H1 (cell line): ENCODE results near the gene MAP1LC3A. TPM values are rescaled to one million over a fixed set of nuclear protein-coding genes. Genes with fewer than 3 reads are reported as not detected.

Experiments
- CTCF ChIA-PET: fragments of 300-600 bp; sonication (Branson Sonifier 250); formaldehyde crosslinking; loops from one replicate; lab custom pipeline; 2021; ENCODE audit not compliant: partially characterized antibody; lab: Charles Lee
- POLR2A ChIA-PET: fragments of 300-600 bp; sonication (Branson Sonifier 250); formaldehyde crosslinking; loops from one replicate; lab custom pipeline; 2021; ENCODE audit warnings: inconsistent platforms; ENCODE audit not compliant: partially characterized antibody; lab: Charles Lee
- DNase-seq, 2 experiments: peaks; one replicate each; pipeline versions ENCODE4 v3.0.0 to v3.0.0-alpha.2; 2010 to 2022; ENCODE audit warnings: low spot score in 2 of 2, low read depth in 1 of 2, mixed read lengths in 1 of 2
- FAIRE-seq: peaks from 2 replicates; lab custom pipeline; 2011; peaks lifted over from hg19 to GRCh38; lab: Jason Lieb, UNC
- H2AFZ ChIP-seq: 2 replicates; pipeline ENCODE4 v1.8.1; 2012; ENCODE audit warnings: low read length, inconsistent platforms
- H2AK5ac ChIP-seq: 2 replicates; pipeline ENCODE4 v1.6.1; 2013; ENCODE audit warnings: low read depth, low read length
- H2BK120ac ChIP-seq: replicated peaks from 2 replicates; pipeline ENCODE3; 2013; ENCODE audit warnings: low read depth, low read length, inconsistent platforms
- H2BK12ac ChIP-seq: 2 replicates; pipeline ENCODE4 v1.6.1; 2013; ENCODE audit warnings: low read depth, low read length
- H2BK15ac ChIP-seq: 2 replicates; pipeline ENCODE4 v1.6.1; 2013; ENCODE audit warnings: low read length
- H2BK20ac ChIP-seq: 2 replicates; pipeline ENCODE4 v1.6.1; 2013; ENCODE audit warnings: low read length
- H2BK5ac ChIP-seq: 2 replicates; pipeline ENCODE4 v1.6.1; 2013; ENCODE audit warnings: low read depth, low read length
- H3K14ac ChIP-seq: 2 replicates; pipeline ENCODE4 v1.6.1; 2013; ENCODE audit warnings: inconsistent platforms; ENCODE audit not compliant: insufficient read length
- H3K18ac ChIP-seq: 2 replicates; pipeline ENCODE4 v1.6.1; 2013; ENCODE audit warnings: low read length; ENCODE audit errors: extremely low read depth
- H3K23ac ChIP-seq: 2 replicates; pipeline ENCODE4 v1.6.1; 2013; ENCODE audit warnings: inconsistent platforms; ENCODE audit not compliant: insufficient read length
- H3K23me2 ChIP-seq: 2 replicates; pipeline ENCODE4 v1.6.1; 2013; ENCODE audit warnings: low read depth, low read length
- H3K27ac ChIP-seq: 2 replicates; pipeline ENCODE4 v1.6.1; 2011; ENCODE audit warnings: low read depth, low read length, inconsistent platforms
- H3K27me3 ChIP-seq, 4 experiments: replicated peaks in 1 of 4; 1 replicate in 1 of 4; 2 replicates in 3 of 4; pipeline versions ENCODE4 v1.6.1 to v1.8.1; 2011 to 2013; ENCODE audit warnings: low read length in 3 of 4, mild to moderate bottlenecking in 3 of 4, inconsistent platforms in 2 of 4, mixed read lengths in 2 of 4, moderate library complexity in 1 of 4; ENCODE audit not compliant: control insufficient read depth in 3 of 4, insufficient read depth in 3 of 4; ENCODE audit errors: extremely low read depth in 1 of 4
- H3K36me3 ChIP-seq, 4 experiments: 2 replicates each; pipeline versions ENCODE4 v1.6.1 to v1.8.1; 2011 to 2013; ENCODE audit warnings: mild to moderate bottlenecking in 4 of 4, low read length in 3 of 4, moderate library complexity in 2 of 4, control low read depth in 1 of 4, inconsistent platforms in 1 of 4; ENCODE audit not compliant: insufficient read depth in 4 of 4, control insufficient read depth in 2 of 4
- H3K4ac ChIP-seq: replicated peaks from 2 replicates; pipeline ENCODE3; 2013; ENCODE audit warnings: low read length, low read depth, mixed read lengths, inconsistent platforms; ENCODE audit not compliant: insufficient read length
- H3K4me1 ChIP-seq, 4 experiments: replicated peaks in 1 of 4; 1 replicate in 1 of 4; 2 replicates in 3 of 4; pipeline versions ENCODE4 v1.6.1 to v1.8.1; 2011 to 2013; ENCODE audit warnings: low read length in 3 of 4, inconsistent platforms in 2 of 4, mixed read lengths in 1 of 4; ENCODE audit not compliant: insufficient read depth in 4 of 4, control insufficient read depth in 3 of 4
- H3K4me2 ChIP-seq, 2 experiments: 2 replicates each; pipeline versions ENCODE4 v1.6.1 to v1.8.1; 2011 to 2013; ENCODE audit warnings: low read depth in 2 of 2, low read length in 2 of 2, control low read depth in 1 of 2, inconsistent platforms in 1 of 2, mild to moderate bottlenecking in 1 of 2; ENCODE audit not compliant: insufficient read depth in 1 of 2
- H3K4me3 ChIP-seq, 4 experiments: fragments of 200-600, 300-600 bp in 1 of 4; sonication (generic), shearing (Covaris generic), sonication (Bioruptor Twin) in 1 of 4; 2 replicates each; pipeline versions ENCODE4 v1.5.1 to v1.8.1; 2011 to 2016; ENCODE audit warnings: low read length in 4 of 4, low read depth in 3 of 4, control low read depth in 2 of 4, inconsistent platforms in 2 of 4, mild to moderate bottlenecking in 2 of 4, mixed read lengths in 1 of 4, moderate library complexity in 1 of 4; ENCODE audit not compliant: insufficient read depth in 2 of 4; ENCODE audit errors: extremely low read depth in 1 of 4
- H3K56ac ChIP-seq: replicated peaks from 2 replicates; pipeline ENCODE3; 2013; ENCODE audit warnings: low read depth, mild to moderate bottlenecking, mixed read lengths, low read length, inconsistent platforms; ENCODE audit not compliant: insufficient read length
- H3K79me1 ChIP-seq: 2 replicates; pipeline ENCODE4 v1.6.1; 2013; ENCODE audit warnings: low read depth, low read length, control low read depth
- H3K79me2 ChIP-seq, 2 experiments: 2 replicates each; pipeline versions ENCODE4 v1.6.1 to v1.8.1; 2012 to 2013; ENCODE audit warnings: low read length in 2 of 2, mild to moderate bottlenecking in 2 of 2, inconsistent platforms in 1 of 2; ENCODE audit not compliant: insufficient read depth in 2 of 2, control insufficient read depth in 1 of 2
- H3K9ac ChIP-seq, 4 experiments: replicated peaks in 1 of 4; 1 replicate in 1 of 4; 2 replicates in 3 of 4; pipeline versions ENCODE4 v1.6.1 to v1.8.1; 2011 to 2013; ENCODE audit warnings: low read depth in 3 of 4, low read length in 3 of 4, control low read depth in 2 of 4, mild to moderate bottlenecking in 2 of 4, moderate library complexity in 2 of 4, inconsistent platforms in 1 of 4; ENCODE audit errors: extremely low read depth in 1 of 4
- H3K9me3 ChIP-seq, 2 experiments: 2 replicates each; pipeline versions ENCODE4 v1.6.1 to v1.8.1; 2012 to 2013; ENCODE audit warnings: mild to moderate bottlenecking in 2 of 2, moderate library complexity in 2 of 2, control low read depth in 1 of 2, inconsistent platforms in 1 of 2, low read depth in 1 of 2, low read length in 1 of 2, mixed read lengths in 1 of 2; ENCODE audit not compliant: insufficient read depth in 2 of 2
- H4K20me1 ChIP-seq, 2 experiments: replicated peaks in 1 of 2; 2 replicates each; pipeline versions ENCODE3 to v1.8.1; 2011 to 2013; ENCODE audit warnings: inconsistent platforms in 2 of 2, low read length in 2 of 2, mild to moderate bottlenecking in 1 of 2; ENCODE audit not compliant: insufficient read depth in 2 of 2, control insufficient read depth in 1 of 2
- H4K5ac ChIP-seq: 2 replicates; pipeline ENCODE4 v1.6.1; 2013; ENCODE audit warnings: low read length, low read depth, mixed read lengths, inconsistent platforms; ENCODE audit not compliant: insufficient read length
- H4K8ac ChIP-seq: 2 replicates; pipeline ENCODE4 v1.8.0; 2013; ENCODE audit warnings: mild to moderate bottlenecking, moderate library complexity, low read length, inconsistent platforms; ENCODE audit not compliant: insufficient read depth; ENCODE audit errors: extremely low read depth
- H4K91ac ChIP-seq: replicated peaks from 2 replicates; pipeline ENCODE3; 2013; ENCODE audit warnings: low read length, mixed read lengths, inconsistent platforms; ENCODE audit not compliant: insufficient read length
- CBX5 ChIP-seq: fragments of 300-800, 300-1000 bp; sonication (generic); IDR thresholded peaks from 2 replicates; pipeline ENCODE4 v1.7.1; 2016; ENCODE audit warnings: antibody characterized with exemption, low read length, low read depth
- CTBP2 ChIP-seq: IDR thresholded peaks from 2 replicates; pipeline ENCODE4 v1.7.0; 2011; ENCODE audit warnings: borderline replicate concordance, mild to moderate bottlenecking, moderate library complexity, mixed read lengths, low read length; ENCODE audit not compliant: insufficient read depth, insufficient read length
- HDAC2 ChIP-seq, 2 experiments: fragments of 300-600 bp in 1 of 2; sonication (generic) in 1 of 2; IDR thresholded peaks; 2 replicates each; pipeline ENCODE4 v1.6.1; 2011 to 2012; ENCODE audit warnings: low read depth in 2 of 2, low read length in 2 of 2, mild to moderate bottlenecking in 2 of 2, moderate library complexity in 2 of 2, borderline replicate concordance in 1 of 2, inconsistent platforms in 1 of 2
- SIX5 ChIP-seq: IDR thresholded peaks from 2 replicates; pipeline ENCODE4 v1.6.1; 2011; ENCODE audit warnings: mild to moderate bottlenecking, low read depth, low read length
- SUZ12 ChIP-seq: fragments of 200-600 bp; sonication (generic); IDR thresholded peaks from 2 replicates; pipeline ENCODE4 v1.6.1; 2012; ENCODE audit warnings: mild to moderate bottlenecking, inconsistent platforms, low read length, moderate library complexity, mixed read lengths
- WGBS, 2 experiments: shearing (Covaris generic) in 1 of 2; methylation state at CpG; one replicate each; pipeline versions ENCODE4 v1.1.6 to v1.1.7; 2013 to 2015; ENCODE audit warnings: low lambda C conversion rate in 2 of 2, mixed read lengths in 2 of 2, inconsistent platforms in 1 of 2, low coverage in 1 of 2, missing lambda C conversion rate in 1 of 2; ENCODE audit not compliant: insufficient replicate concordance in 2 of 2, insufficient coverage in 1 of 2, insufficient read length in 1 of 2; ENCODE audit errors: extremely low coverage in 1 of 2, missing lambda C conversion rate in 1 of 2; 5-methylcytosine and 5-hydroxymethylcytosine counted together
- polyA plus RNA-seq, 7 experiments: library from polyadenylated mRNA; depleted of rRNA in 3 of 7; stranded (reverse) in 5 of 7; unstranded in 2 of 7; fragments of >200 nt in 5 of 7; fragments of 200-250 nt in 2 of 7; gene quantifications; 1 replicate in 5 of 7; 2 replicates in 1 of 7; 4 replicates in 1 of 7; pipeline versions ENCODE4 v1.2.1 to v1.2.3, GENCODE V29; 2011 to 2013; ENCODE audit warnings: missing spikeins in 2 of 7, mixed read lengths in 2 of 7
- total RNA-seq: library from RNA; stranded (reverse); fragmentation: NEBNext Ultra II Directional; extraction: Animal tissue kit (Norgen Biotek cat#: 25700); gene quantifications from 2 replicates; pipeline ENCODE4 v1.2.1, GENCODE V29; 2021
- TF ChIP-seq, protein P1 (sequence below): IDR thresholded peaks from 2 replicates; pipeline ENCODE4 v1.6.1; 2012; ENCODE audit warnings: low read length, inconsistent platforms

Gene MAP1LC3A
- total and polyA plus RNA-seq, 2 of the 8 experiments (the other 6 are each of a cell fraction or from before 2014, with no cell fraction given) = 5.0 to 6.1 TPM

GRCh38 chr20:34514897-34515483 is 43.5 kb upstream of the MAP1LC3A start:
- no peak overlapping the region for H3K56ac ChIP-seq
- H3K14ac ChIP-seq = no peak overlapping the region
- H3K23ac ChIP-seq = no peak overlapping the region
- H3K4me2 ChIP-seq = peak overlapping the region; percentile 77 to 81
- H3K36me3 ChIP-seq = peaks cover 0 to under 1% (median 0%) of the 10 kb centered on the region in 4 experiments; a peak in 2 of 8 replicates
- H2BK15ac ChIP-seq = no peak overlapping the region
- no peaks in the 10 kb centered on the region for H3K9me3 ChIP-seq
- peaks cover 3 to 5% of the 10 kb centered on the region in 2 experiments for H4K20me1 ChIP-seq
- H2BK12ac ChIP-seq = no peak overlapping the region
- H4K91ac ChIP-seq = no peak overlapping the region
- H3K9ac ChIP-seq = peak overlapping the region in 3 of 4 experiments; percentile 41 to 43 (median 43); a peak in 4 of 7 replicates
- no peak overlapping the region; the same call in 1 of the 2 replicates for H3K18ac ChIP-seq
- no peak overlapping the region for H4K8ac ChIP-seq
- DNase-seq (no peak), FAIRE-seq (no peak)
- H3K4me3 ChIP-seq = peak overlapping the region; percentile 77 to 87 (median 82); a peak in 7 of 8 replicates
- POLR2A ChIA-PET = interaction anchor here (0.5 to 3.3 kb wide), 9 partner anchors 10 to 216 kb away, joined by 3 to 15 read pairs (median 4); partner anchors contain the start of genes AHCY and ITCH
- H2AFZ ChIP-seq = peak overlapping the region; percentile 4; the same call in 1 of the 2 replicates
- H3K79me1 ChIP-seq = no peaks in the 10 kb centered on the region
- H4K5ac ChIP-seq = no peak overlapping the region
- H3K23me2 ChIP-seq = peaks cover 10% of the 10 kb centered on the region
- H3K79me2 ChIP-seq = peaks cover 0 to 33% of the 10 kb centered on the region in 2 experiments; a peak in 3 of 4 replicates
- no peak overlapping the region for H3K27ac ChIP-seq
- no peak overlapping the region for H2AK5ac ChIP-seq
- peaks cover 0 to 3% (median 3%) of the 10 kb centered on the region in 4 experiments; a peak in 3 of 7 replicates for H3K4me1 ChIP-seq
- no peak overlapping the region for H2BK120ac ChIP-seq
- no peaks in the 10 kb centered on the region for H3K27me3 ChIP-seq
- H3K4ac ChIP-seq = no peak overlapping the region
- WGBS, 2 experiments = 52% methylated on average over 19 of the region's 19 CpGs; no CpG with 5 or more reads in 1 of the 2 experiments
- no peak overlapping the region for H2BK5ac ChIP-seq
- CTCF ChIA-PET = interaction anchor here (0.9 to 4.7 kb wide), 6 partner anchors 16 to 326 kb away, joined by 3 to 25 read pairs (median 3); no protein-coding TSS in a partner anchor
- no peak overlapping the region for H2BK20ac ChIP-seq
- TF ChIP-seq CTBP2 (no peak), SUZ12 (no peak), CBX5 (no peak), HDAC2 (IDR thresholded peaks at IDR 0.05; ENCODE audit: borderline replicate concordance in 1 of 2, low read depth in 2 of 2, low read length in 2 of 2) (no peak), SIX5 (no peak)
- TF ChIP-seq, protein P1, sequence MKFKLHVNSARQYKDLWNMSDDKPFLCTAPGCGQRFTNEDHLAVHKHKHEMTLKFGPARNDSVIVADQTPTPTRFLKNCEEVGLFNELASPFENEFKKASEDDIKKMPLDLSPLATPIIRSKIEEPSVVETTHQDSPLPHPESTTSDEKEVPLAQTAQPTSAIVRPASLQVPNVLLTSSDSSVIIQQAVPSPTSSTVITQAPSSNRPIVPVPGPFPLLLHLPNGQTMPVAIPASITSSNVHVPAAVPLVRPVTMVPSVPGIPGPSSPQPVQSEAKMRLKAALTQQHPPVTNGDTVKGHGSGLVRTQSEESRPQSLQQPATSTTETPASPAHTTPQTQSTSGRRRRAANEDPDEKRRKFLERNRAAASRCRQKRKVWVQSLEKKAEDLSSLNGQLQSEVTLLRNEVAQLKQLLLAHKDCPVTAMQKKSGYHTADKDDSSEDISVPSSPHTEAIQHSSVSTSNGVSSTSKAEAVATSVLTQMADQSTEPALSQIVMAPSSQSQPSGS = no peak
